GM12878 (cell line): ENCODE measurements around the gene PPP1R10. TPM values are rescaled to one million over a fixed set of nuclear protein-coding genes. Genes with fewer than 3 reads are reported as not detected.

Source experiments
- BCL3 ChIP-seq: IDR thresholded peaks from 2 replicates; pipeline ENCODE4 v1.6.1; 2011; ENCODE audit warnings: borderline replicate concordance, low read depth, mild to moderate bottlenecking, moderate library complexity, low read length; ENCODE audit not compliant: insufficient read depth, poor library complexity, severe bottlenecking
- BCLAF1 ChIP-seq: fragments of 450-650 bp; IDR thresholded peaks from 2 replicates; pipeline ENCODE4 v1.6.1; 2017; ENCODE audit warnings: antibody characterized with exemption, mild to moderate bottlenecking, moderate library complexity
- BMI1 ChIP-seq: fragments of 450-650 bp; IDR thresholded peaks from 2 replicates; pipeline ENCODE4 v1.6.1; 2016; ENCODE audit warnings: mild to moderate bottlenecking, moderate library complexity, borderline replicate concordance
- CREB1 ChIP-seq: IDR thresholded peaks from 2 replicates; pipeline ENCODE4 v1.6.1; 2012; ENCODE audit warnings: low read depth, mild to moderate bottlenecking, inconsistent platforms
- CREM ChIP-seq: IDR thresholded peaks from 2 replicates; pipeline ENCODE4 v1.6.1; 2014; ENCODE audit warnings: antibody characterized with exemption, low read depth
- GATAD2B ChIP-seq: fragments of 450-650 bp; conservative IDR thresholded peaks from 2 replicates; pipeline ENCODE4 v1.6.1; 2017; ENCODE audit warnings: low read depth, mild to moderate bottlenecking, moderate library complexity
- HDAC6 ChIP-seq: fragments of 200-600 bp; sonication (generic); IDR thresholded peaks from one replicate; pipeline ENCODE4 v1.8.0; 2017; ENCODE audit warnings: antibody characterized with exemption; ENCODE audit not compliant: unreplicated experiment
- KLF5 ChIP-seq: fragments of 450-650 bp; IDR thresholded peaks from 2 replicates; pipeline ENCODE4 v1.6.1; 2014; ENCODE audit warnings: mild to moderate bottlenecking; ENCODE audit not compliant: partially characterized antibody
- LARP7 ChIP-seq: fragments of 450-650 bp; IDR thresholded peaks from 2 replicates; pipeline ENCODE4 v1.6.1; 2017; ENCODE audit warnings: mild to moderate bottlenecking
- MEF2B ChIP-seq: fragments of 450-650 bp; IDR thresholded peaks from 2 replicates; pipeline ENCODE4 v1.6.1; 2018; ENCODE audit warnings: mild to moderate bottlenecking, moderate library complexity; ENCODE audit not compliant: partially characterized antibody, poor library complexity, severe bottlenecking
- MYB ChIP-seq: fragments of 150-350 bp; IDR thresholded peaks from 2 replicates; pipeline ENCODE4 v1.6.1; 2014; ENCODE audit warnings: mild to moderate bottlenecking, low read depth, low read length, borderline replicate concordance
- MYC ChIP-seq: IDR thresholded peaks from 2 replicates; pipeline ENCODE4 v1.6.1; 2011; ENCODE audit warnings: mild to moderate bottlenecking, low read length, moderate library complexity, inconsistent platforms; ENCODE audit not compliant: insufficient read depth, insufficient replicate concordance, insufficient read length, severe bottlenecking
- NFXL1 ChIP-seq: fragments of 450-650 bp; IDR thresholded peaks from 2 replicates; pipeline ENCODE4 v1.6.1; 2017; ENCODE audit warnings: antibody characterized with exemption, mild to moderate bottlenecking, borderline replicate concordance
- NFYA ChIP-seq: IDR thresholded peaks from 2 replicates; pipeline ENCODE4 v1.6.1; 2011; ENCODE audit warnings: low read depth, mild to moderate bottlenecking, low read length, improper control_type of control experiment, borderline replicate concordance
- POU2F2 ChIP-seq: IDR thresholded peaks from 3 replicates; pipeline ENCODE4 v1.6.1; 2011; ENCODE audit warnings: low read depth, mild to moderate bottlenecking, low read length, borderline replicate concordance
- RCOR1 ChIP-seq: conservative IDR thresholded peaks from 2 replicates; pipeline ENCODE4 v1.6.1; 2012; ENCODE audit warnings: low read depth, low read length, improper control_type of control experiment
- SMAD5 ChIP-seq: IDR thresholded peaks from 2 replicates; pipeline ENCODE4 v1.6.1; 2016; ENCODE audit warnings: antibody characterized with exemption, low read depth
- STAT1 ChIP-seq: fragments of 450-650 bp; conservative IDR thresholded peaks from 2 replicates; pipeline ENCODE4 v1.6.1; 2014; ENCODE audit warnings: antibody characterized with exemption, mild to moderate bottlenecking
- TAF1 ChIP-seq: IDR thresholded peaks from 2 replicates; pipeline ENCODE4 v1.6.1; 2011; ENCODE audit warnings: mild to moderate bottlenecking, low read depth, low read length, borderline replicate concordance
- polyA plus RNA-seq, 11 experiments: library from polyadenylated mRNA; depleted of rRNA in 4 of 11; unstranded in 6 of 11; stranded (reverse) in 5 of 11; fragments of >200 nt; fragmentation: Nextera tagmentation in 4 of 11; fragmentation: Illumina TruSeq in 1 of 11; extraction: Ambion mirVana in 4 of 11; extraction: Trizol in 1 of 11; gene quantifications; 1 replicate in 1 of 11; 2 replicates in 10 of 11; pipeline versions ENCODE4 v1.2.1 to v1.2.3, GENCODE V29; 2011 to 2016; ENCODE audit warnings: inconsistent platforms in 2 of 11, missing spikeins in 2 of 11, low read depth in 1 of 11
- total RNA-seq, 4 experiments: library from RNA; depleted of rRNA in 3 of 4; stranded (reverse); fragments of >200 nt in 3 of 4; fragmentation: Illumina TruSeq in 1 of 4; extraction: Trizol in 1 of 4; gene quantifications; 2 replicates each; pipeline versions ENCODE4 v1.2.1 to v1.2.3, GENCODE V29; 2013 to 2021
- TF ChIP-seq, protein P1 (sequence below): IDR thresholded peaks from 2 replicates; pipeline ENCODE4 v1.6.1; 2012; ENCODE audit warnings: mild to moderate bottlenecking, low read depth, low read length
- TF ChIP-seq, protein P2 (sequence below): IDR thresholded peaks from 2 replicates; pipeline ENCODE4 v1.6.1; 2012; ENCODE audit warnings: low read depth, low read length, improper control_type of control experiment

PPP1R10 gene
- total and polyA plus RNA-seq, 10 of the 15 experiments (the other 5 are each of a cell fraction or from before 2014, with no cell fraction given), result 11.3 to 83.8 (median 41.2) TPM

GRCh38 chr6:30616811-30617564 is at the start of gene PPP1R10 (continued):
- 0 out of 2 replicates have a peak, but pooled peaks have one; percentile 27 for TF ChIP-seq RCOR1
- TF ChIP-seq BCLAF1, result no peak
- TF ChIP-seq TAF1, result peak; percentile 100
- no peak for TF ChIP-seq NFXL1
- TF ChIP-seq MYB, result 0 out of 2 replicates have a peak, but pooled peaks have one; percentile 60
- peak; percentile 73 for TF ChIP-seq LARP7
- peak; percentile 83 for TF ChIP-seq BMI1
- TF ChIP-seq, protein P1, sequence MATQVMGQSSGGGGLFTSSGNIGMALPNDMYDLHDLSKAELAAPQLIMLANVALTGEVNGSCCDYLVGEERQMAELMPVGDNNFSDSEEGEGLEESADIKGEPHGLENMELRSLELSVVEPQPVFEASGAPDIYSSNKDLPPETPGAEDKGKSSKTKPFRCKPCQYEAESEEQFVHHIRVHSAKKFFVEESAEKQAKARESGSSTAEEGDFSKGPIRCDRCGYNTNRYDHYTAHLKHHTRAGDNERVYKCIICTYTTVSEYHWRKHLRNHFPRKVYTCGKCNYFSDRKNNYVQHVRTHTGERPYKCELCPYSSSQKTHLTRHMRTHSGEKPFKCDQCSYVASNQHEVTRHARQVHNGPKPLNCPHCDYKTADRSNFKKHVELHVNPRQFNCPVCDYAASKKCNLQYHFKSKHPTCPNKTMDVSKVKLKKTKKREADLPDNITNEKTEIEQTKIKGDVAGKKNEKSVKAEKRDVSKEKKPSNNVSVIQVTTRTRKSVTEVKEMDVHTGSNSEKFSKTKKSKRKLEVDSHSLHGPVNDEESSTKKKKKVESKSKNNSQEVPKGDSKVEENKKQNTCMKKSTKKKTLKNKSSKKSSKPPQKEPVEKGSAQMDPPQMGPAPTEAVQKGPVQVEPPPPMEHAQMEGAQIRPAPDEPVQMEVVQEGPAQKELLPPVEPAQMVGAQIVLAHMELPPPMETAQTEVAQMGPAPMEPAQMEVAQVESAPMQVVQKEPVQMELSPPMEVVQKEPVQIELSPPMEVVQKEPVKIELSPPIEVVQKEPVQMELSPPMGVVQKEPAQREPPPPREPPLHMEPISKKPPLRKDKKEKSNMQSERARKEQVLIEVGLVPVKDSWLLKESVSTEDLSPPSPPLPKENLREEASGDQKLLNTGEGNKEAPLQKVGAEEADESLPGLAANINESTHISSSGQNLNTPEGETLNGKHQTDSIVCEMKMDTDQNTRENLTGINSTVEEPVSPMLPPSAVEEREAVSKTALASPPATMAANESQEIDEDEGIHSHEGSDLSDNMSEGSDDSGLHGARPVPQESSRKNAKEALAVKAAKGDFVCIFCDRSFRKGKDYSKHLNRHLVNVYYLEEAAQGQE, result peak; percentile 65; the same call in 1 of the 2 replicates
- TF ChIP-seq STAT1, result peak; percentile 78; the same call in 1 of the 2 replicates
- no peak for TF ChIP-seq GATAD2B
- TF ChIP-seq, protein P2, sequence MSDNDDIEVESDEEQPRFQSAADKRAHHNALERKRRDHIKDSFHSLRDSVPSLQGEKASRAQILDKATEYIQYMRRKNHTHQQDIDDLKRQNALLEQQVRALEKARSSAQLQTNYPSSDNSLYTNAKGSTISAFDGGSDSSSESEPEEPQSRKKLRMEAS, result no peak; the same call in 1 of the 2 replicates
- TF ChIP-seq CREB1, result peak; percentile 90
- TF ChIP-seq SMAD5, result peak; percentile 99
- TF ChIP-seq MYC, result no peak
- TF ChIP-seq NFYA, result no peak
- peak; percentile 92 for TF ChIP-seq KLF5
- peak; percentile 99 for TF ChIP-seq POU2F2
- peak; percentile 91 for TF ChIP-seq CREM
- TF ChIP-seq MEF2B, result no peak
- TF ChIP-seq BCL3, result peak; percentile 47
- peak; percentile 92 for TF ChIP-seq HDAC6
